Activated naive CD8-positive, alpha-beta T cell (primary cell): ENCODE data around the gene CCDC88B.
A peak's percentile ranks its signal among the peaks of the same experiment; 100 is the strongest.
"Not testable (repeated sequence)": the region's sequence is repeated elsewhere in the genome, so short reads cannot be mapped to it uniquely, and the experiment has no call there.

Experiments
- H3K27ac Mint-ChIP-seq: one replicate; pipeline ENCODE4 v1.8.0; 2021; ENCODE audit warnings: mixed read lengths
- H3K27me3 Mint-ChIP-seq: one replicate; pipeline ENCODE4 v1.8.0; 2021; ENCODE audit warnings: mixed read lengths
- H3K36me3 Mint-ChIP-seq: one replicate; pipeline ENCODE4 v1.8.0; 2021; ENCODE audit warnings: mixed read lengths
- H3K4me1 Mint-ChIP-seq: one replicate; pipeline ENCODE4 v1.8.0; 2021; ENCODE audit warnings: low read depth, mixed read lengths
- H3K4me3 Mint-ChIP-seq: one replicate; pipeline ENCODE4 v1.8.0; 2021; ENCODE audit warnings: mild to moderate bottlenecking, mixed read lengths
- H3K9me3 Mint-ChIP-seq: one replicate; pipeline ENCODE4 v1.8.0; 2021; ENCODE audit warnings: low read depth, mixed read lengths

CCDC88B gene

DNA sequence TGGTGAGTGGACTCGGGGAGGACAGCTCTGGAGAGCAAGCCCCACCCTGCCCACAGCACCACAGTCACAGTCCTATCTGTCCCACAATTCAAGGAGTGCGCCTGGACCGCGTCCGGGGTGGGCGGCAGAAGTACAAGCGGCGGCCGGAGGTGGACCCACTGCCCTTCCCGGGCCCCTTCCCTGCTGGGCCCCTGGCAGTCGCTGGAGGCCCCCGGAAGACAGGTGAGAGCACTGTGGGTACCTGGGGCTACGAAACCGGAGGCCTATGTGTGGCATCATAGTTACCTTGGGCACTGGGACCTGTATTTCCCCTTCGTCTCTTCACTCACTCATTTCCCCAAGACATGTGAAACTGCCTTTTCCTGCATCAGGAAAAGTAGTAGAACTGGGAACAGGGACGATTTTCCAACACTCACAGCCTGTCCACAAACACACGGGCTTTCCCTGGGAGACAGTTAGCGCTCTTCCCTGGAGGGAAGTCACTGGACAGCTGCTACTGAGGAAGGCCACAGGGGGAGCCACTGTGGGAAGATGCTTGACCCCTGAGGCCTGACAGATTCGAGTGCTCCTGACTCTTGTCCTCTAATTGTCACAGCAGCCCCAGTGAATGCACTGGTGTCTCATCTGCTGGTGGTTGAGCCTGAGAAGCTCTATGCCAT lies 25.7 kb upstream of the CCDC88B start:
- peak overlapping the region; percentile 66 for H3K27ac Mint-ChIP-seq
- peaks cover 10% of the 10 kb centered on the region for H3K36me3 Mint-ChIP-seq
- H3K27me3 Mint-ChIP-seq, result no peaks in the 10 kb centered on the region
- no peaks in the 10 kb centered on the region for H3K9me3 Mint-ChIP-seq
- peaks cover 38% of the 10 kb centered on the region for H3K4me1 Mint-ChIP-seq
- peak overlapping the region; percentile 44 for H3K4me3 Mint-ChIP-seq

GRCh38 chr11:64314805-64315561 lies 25.0 kb upstream of the CCDC88B start:
- Mint-ChIP-seq H3K4me3 (peak overlapping the region; percentile 60), H3K9me3 (no peaks in the 10 kb centered on the region), H3K36me3 (peaks cover 10% of the 10 kb centered on the region)

GRCh38 chr11:64315667-64316526 lies 24.1 kb upstream of the CCDC88B start:
- not testable (repeated sequence) for H3K27me3 Mint-ChIP-seq, H3K9me3 Mint-ChIP-seq
- H3K4me1 Mint-ChIP-seq, result peaks cover 39% of the 10 kb centered on the region
- H3K4me3 Mint-ChIP-seq, result peak overlapping the region; percentile 97
- H3K27ac Mint-ChIP-seq, result peak overlapping the region; percentile 99
- H3K36me3 Mint-ChIP-seq, result peaks cover 10% of the 10 kb centered on the region

More at GRCh38 chr11:64314805-64315561, 25.0 kb upstream of the CCDC88B start:
- H3K4me1 Mint-ChIP-seq, result peaks cover 38% of the 10 kb centered on the region
- no peaks in the 10 kb centered on the region for H3K27me3 Mint-ChIP-seq
- H3K27ac Mint-ChIP-seq, result peak overlapping the region; percentile 66

GRCh38 chr11:64316672-64317324 lies 23.2 kb upstream of the CCDC88B start:
- peaks cover 38% of the 10 kb centered on the region for H3K4me1 Mint-ChIP-seq
- no peaks in the 10 kb centered on the region for H3K9me3 Mint-ChIP-seq
- H3K4me3 Mint-ChIP-seq, result peak overlapping the region; percentile 97
- H3K36me3 Mint-ChIP-seq, result peaks cover 10% of the 10 kb centered on the region
- H3K27me3 Mint-ChIP-seq, result no peaks in the 10 kb centered on the region
- peak overlapping the region; percentile 99 for H3K27ac Mint-ChIP-seq

GRCh38 chr11:64317325-64317960 lies 22.6 kb upstream of the CCDC88B start, which contains the start of gene TRMT112:
TSS of gene TRMT112 (minus strand) at chr11:64317559. CDS start at chr11:64317526, 33 bp downstream.
- H3K27me3 Mint-ChIP-seq, result no peaks in the 10 kb centered on the region
- H3K4me3 Mint-ChIP-seq, result peak within 1 kb of the TSS; percentile 97
- peaks cover 37% of the 10 kb centered on the region for H3K4me1 Mint-ChIP-seq
- H3K9me3 Mint-ChIP-seq, result no peaks in the 10 kb centered on the region
- peaks cover 10% of the 10 kb centered on the region for H3K36me3 Mint-ChIP-seq
- H3K27ac Mint-ChIP-seq, result peak within 1 kb of the TSS; percentile 99

- H3K27me3 Mint-ChIP-seq, result no peaks in the 10 kb centered on the region
- H3K9me3 Mint-ChIP-seq, result no peaks in the 10 kb centered on the region
- peaks cover 8% of the 10 kb centered on the region for H3K36me3 Mint-ChIP-seq
- H3K27ac Mint-ChIP-seq, result peak within 1 kb of the TSS; percentile 99
- peaks cover 30% of the 10 kb centered on the region for H3K4me1 Mint-ChIP-seq
- peak within 1 kb of the TSS; percentile 97 for H3K4me3 Mint-ChIP-seq
Measured at GRCh38 chr11:64317961-64318765, 21.8 kb upstream of the CCDC88B start, which contains the start of gene PRDX5. TSS of gene PRDX5 (plus strand) at chr11:64318121. CDS start at chr11:64318216, 95 bp downstream.

DNA sequence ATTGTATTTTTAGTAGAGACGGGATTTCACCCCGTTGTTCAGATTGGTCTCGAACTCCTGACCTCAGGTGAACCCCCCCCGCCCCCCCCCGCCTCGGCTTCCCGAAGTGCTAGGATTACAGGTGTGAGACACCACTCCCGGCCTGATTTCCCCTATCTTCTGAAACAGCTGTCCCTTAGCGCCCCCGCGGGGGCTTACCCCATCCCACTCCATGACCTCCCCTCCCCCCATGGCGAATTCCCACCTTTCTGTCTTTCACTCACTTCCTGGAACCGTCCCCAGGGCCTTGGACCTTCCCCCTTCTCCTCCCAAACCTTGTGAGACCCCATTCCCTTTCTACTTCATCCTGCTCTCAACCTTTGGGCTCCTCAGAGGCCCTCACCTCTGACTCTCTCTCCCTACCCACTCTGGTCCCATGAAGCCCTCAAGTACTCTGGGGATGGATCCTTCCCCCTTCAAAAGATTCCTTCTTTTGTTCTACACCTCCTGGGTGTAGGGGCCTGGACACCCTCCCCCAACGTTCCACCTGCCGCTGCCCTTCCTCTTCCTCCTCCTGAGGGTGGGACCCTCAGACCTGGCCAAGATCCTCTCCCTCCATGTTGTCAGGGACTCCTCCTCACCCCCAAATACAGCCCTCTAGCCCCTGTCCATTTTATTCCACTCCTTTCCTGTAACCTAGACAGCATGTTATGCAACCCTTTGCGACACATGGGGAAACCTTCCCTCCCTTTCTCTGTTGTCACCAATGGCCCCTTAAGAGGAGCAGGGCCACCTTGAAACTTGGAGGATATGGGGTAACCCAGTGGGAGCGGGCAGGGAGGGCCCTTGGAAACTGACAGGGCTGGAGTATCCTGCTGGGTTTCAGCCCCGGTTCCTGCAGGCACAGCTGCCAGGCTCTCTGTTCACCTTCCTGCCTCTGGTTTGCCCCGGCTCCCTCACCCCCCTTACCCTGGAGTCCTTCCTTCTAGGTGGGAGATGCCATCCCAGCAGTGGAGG lies 20.9 kb upstream of the CCDC88B start:
- Mint-ChIP-seq H3K9me3 (no peaks in the 10 kb centered on the region), H3K4me1 (peaks cover 28% of the 10 kb centered on the region), H3K27me3 (no peaks in the 10 kb centered on the region), H3K27ac (peak overlapping the region; percentile 77), H3K4me3 (peak overlapping the region; percentile 97), H3K36me3 (peaks cover 8% of the 10 kb centered on the region)

- H3K4me1 Mint-ChIP-seq, result peaks cover 23% of the 10 kb centered on the region
- no peak overlapping the region for H3K4me3 Mint-ChIP-seq
- no peak overlapping the region for H3K27ac Mint-ChIP-seq
- peaks cover 8% of the 10 kb centered on the region for H3K36me3 Mint-ChIP-seq
- H3K27me3 Mint-ChIP-seq, result no peaks in the 10 kb centered on the region
- H3K9me3 Mint-ChIP-seq, result no peaks in the 10 kb centered on the region
Measured at GRCh38 chr11:64320556-64320955, 19.4 kb upstream of the CCDC88B start.

GRCh38 chr11:64321026-64321425 lies 19.0 kb upstream of the CCDC88B start:
- H3K27me3 Mint-ChIP-seq, result no peaks in the 10 kb centered on the region
- peaks cover 8% of the 10 kb centered on the region for H3K36me3 Mint-ChIP-seq
- no peaks in the 10 kb centered on the region for H3K9me3 Mint-ChIP-seq
- no peak overlapping the region for H3K4me3 Mint-ChIP-seq
- peaks cover 23% of the 10 kb centered on the region for H3K4me1 Mint-ChIP-seq
- H3K27ac Mint-ChIP-seq, result no peak overlapping the region

DNA sequence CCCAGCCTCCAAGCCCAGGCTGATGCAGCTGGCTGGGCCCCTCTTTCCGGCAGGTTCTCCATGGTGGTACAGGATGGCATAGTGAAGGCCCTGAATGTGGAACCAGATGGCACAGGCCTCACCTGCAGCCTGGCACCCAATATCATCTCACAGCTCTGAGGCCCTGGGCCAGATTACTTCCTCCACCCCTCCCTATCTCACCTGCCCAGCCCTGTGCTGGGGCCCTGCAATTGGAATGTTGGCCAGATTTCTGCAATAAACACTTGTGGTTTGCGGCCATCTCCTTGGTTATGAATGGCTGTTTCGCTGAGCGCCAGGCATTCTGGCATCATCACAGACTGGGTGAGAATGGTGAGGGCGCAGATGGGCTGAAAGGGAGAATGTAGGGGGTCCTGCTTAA lies 18.5 kb upstream of the CCDC88B start:
- Mint-ChIP-seq H3K27ac (no peak overlapping the region), H3K36me3 (peaks cover 5% of the 10 kb centered on the region), H3K4me3 (no peak overlapping the region), H3K4me1 (peaks cover 19% of the 10 kb centered on the region), H3K9me3 (no peaks in the 10 kb centered on the region), H3K27me3 (no peaks in the 10 kb centered on the region)

DNA sequence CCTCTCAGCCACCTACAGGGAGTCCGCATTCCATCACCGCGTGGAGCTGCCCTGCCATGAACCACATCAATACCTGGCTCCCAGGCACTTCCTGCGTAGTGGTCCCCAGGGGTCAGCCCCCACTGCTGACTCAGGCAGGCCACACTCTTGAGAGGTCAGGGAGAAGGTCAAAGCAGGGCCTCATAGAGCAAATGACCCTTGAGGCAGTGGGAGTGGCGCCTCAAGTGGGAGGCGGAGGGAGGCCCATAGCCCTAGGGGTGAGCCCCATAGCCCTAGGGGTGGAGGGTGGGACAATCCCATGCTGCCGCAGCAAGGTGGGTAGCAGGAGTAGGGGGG lies 17.1 kb upstream of the CCDC88B start:
- Mint-ChIP-seq H3K4me3 (no peak overlapping the region), H3K27me3 (no peaks in the 10 kb centered on the region), H3K4me1 (peaks cover 14% of the 10 kb centered on the region), H3K9me3 (no peaks in the 10 kb centered on the region), H3K27ac (no peak overlapping the region), H3K36me3 (peaks cover 2% of the 10 kb centered on the region)

GRCh38 chr11:64323373-64323772 lies 16.6 kb upstream of the CCDC88B start:
- H3K4me3 Mint-ChIP-seq, result no peak overlapping the region
- H3K27ac Mint-ChIP-seq, result no peak overlapping the region
- H3K9me3 Mint-ChIP-seq, result no peaks in the 10 kb centered on the region
- peaks cover 2% of the 10 kb centered on the region for H3K36me3 Mint-ChIP-seq
- no peaks in the 10 kb centered on the region for H3K27me3 Mint-ChIP-seq
- H3K4me1 Mint-ChIP-seq, result peaks cover 14% of the 10 kb centered on the region

DNA sequence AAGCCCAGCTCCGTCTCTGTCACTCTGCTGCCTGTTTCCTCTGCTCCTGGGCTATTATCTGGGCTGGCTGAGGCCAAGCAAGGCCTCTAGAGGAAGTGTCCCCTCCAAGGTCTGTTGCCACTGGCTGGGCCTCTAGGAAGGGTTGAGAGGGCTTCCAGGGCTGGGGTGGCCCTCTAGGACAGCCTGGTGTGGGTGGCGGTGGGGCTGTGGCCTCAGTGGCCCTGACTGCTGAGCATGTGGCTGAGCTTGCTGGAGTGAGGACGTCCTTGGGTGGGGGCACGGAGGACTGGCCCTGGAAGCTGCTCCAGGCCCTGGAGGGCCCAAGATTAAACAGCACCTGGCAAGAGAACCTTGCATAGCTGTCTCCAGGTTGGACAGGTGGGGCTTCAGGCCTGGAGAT lies 16.0 kb upstream of the CCDC88B start:
- not testable (repeated sequence) for H3K36me3 Mint-ChIP-seq, H3K27ac Mint-ChIP-seq, H3K4me3 Mint-ChIP-seq, H3K9me3 Mint-ChIP-seq, H3K27me3 Mint-ChIP-seq
- H3K4me1 Mint-ChIP-seq, result peaks cover 11% of the 10 kb centered on the region
